ENCODE data around the gene LBH. TPM values are rescaled to one million over a fixed set of nuclear protein-coding genes. Genes with fewer than 3 reads are reported as not detected.

The LBH gene
- total and polyA plus RNA-seq, 5 donors, result 12.4 to 31.3 (median 23.0) TPM

Other genes starting within 250 kb of the LBH start
- gene YPEL5, start 84.5 kb upstream of the LBH start, total RNA-seq, result 10 to 100 TPM; 56.9 to 71.7 (median 59.8) TPM
- 49.5 TPM for gene YPEL5, start 84.5 kb upstream of the LBH start, polyA plus RNA-seq
- gene LCLAT1, start 215.7 kb downstream of the LBH start, total RNA-seq, result 10 to 100 TPM; 15.8 to 18.7 (median 16.5) TPM
- gene LCLAT1, start 215.7 kb downstream of the LBH start, polyA plus RNA-seq, result 5.1 TPM

All from right cardiac atrium (tissue), 5 donors.